Urinary bladder (tissue), 4 donors: Measurements from ENCODE around the gene SSH2. TPM values are rescaled to one million over a fixed set of nuclear protein-coding genes. Genes with fewer than 3 reads are reported as not detected.

Source experiments
- DNase-seq: peaks from one replicate; pipeline ENCODE4 v3.0.0-alpha.2; 2015; ENCODE audit errors: extremely low spot score
- H3K27ac ChIP-seq: one replicate; pipeline ENCODE4 v1.5.1; 2013; ENCODE audit warnings: low read depth, mild to moderate bottlenecking, moderate library complexity
- H3K36me3 ChIP-seq: one replicate; pipeline ENCODE4 v1.6.1; 2013; ENCODE audit warnings: mild to moderate bottlenecking, moderate library complexity; ENCODE audit not compliant: insufficient read depth
- H3K4me1 ChIP-seq: one replicate; pipeline ENCODE4 v1.6.1; 2013; ENCODE audit warnings: mild to moderate bottlenecking, moderate library complexity; ENCODE audit not compliant: insufficient read depth
- H3K4me3 ChIP-seq: one replicate; pipeline ENCODE4 v1.5.1; 2013; ENCODE audit warnings: low read depth, low read length
- WGBS: extraction: QIAGEN DNeasy Blood & Tissue Kit; methylation state at CpG from one replicate; pipeline ENCODE4 v1.1.7; 2013; 5-methylcytosine and 5-hydroxymethylcytosine counted together
- polyA plus RNA-seq: library from polyadenylated mRNA; stranded (reverse); fragments of 200-250 nt; gene quantifications from one replicate; pipeline ENCODE4 v1.2.3, GENCODE V29; 2013
- total RNA-seq: library from RNA; depleted of rRNA; stranded (reverse); fragments of >200 nt; gene quantifications from one replicate; pipeline ENCODE4 v1.2.3, GENCODE V29; 2014
- donor health status: healthy with polysubstance abuse.
- donor health status: healthy.

The SSH2 gene
- total and polyA plus RNA-seq, 2 donors, result 11.9 to 18.0 TPM

GRCh38 chr17:29612094-29612403 is 318.0 kb downstream of the SSH2 start:
- WGBS, result 93% methylated on average over 12 of the region's 12 CpGs
- H3K36me3 ChIP-seq, result no peaks in the 10 kb centered on the region
- no peak overlapping the region for H3K4me3 ChIP-seq
- no peak for DNase-seq
- peaks cover 1% of the 10 kb centered on the region for H3K4me1 ChIP-seq
- H3K27ac ChIP-seq, result no peak overlapping the region

- Histone ChIP-seq H3K36me3 (no peaks in the 10 kb centered on the region), H3K27ac (no peak overlapping the region), H3K4me1 (peaks cover 1% of the 10 kb centered on the region), H3K4me3 (no peak overlapping the region)
- 97% methylated on average over 11 of the region's 11 CpGs for WGBS
- DNase-seq, result no peak
Observed at GRCh38 chr17:29611351-29612093, 318.5 kb downstream of the SSH2 start.

- Histone ChIP-seq H3K27ac (no peak overlapping the region), H3K36me3 (no peaks in the 10 kb centered on the region), H3K4me3 (no peak overlapping the region), H3K4me1 (peaks cover 1% of the 10 kb centered on the region)
- WGBS, result 83% methylated on average over 3 of the region's 3 CpGs
- DNase-seq, result no peak
Observed at GRCh38 chr17:29610395-29610794, 319.6 kb downstream of the SSH2 start.

- 91% methylated on average over 15 of the region's 15 CpGs for WGBS
- Histone ChIP-seq H3K36me3 (no peaks in the 10 kb centered on the region), H3K4me3 (no peak overlapping the region), H3K27ac (no peak overlapping the region), H3K4me1 (no peaks in the 10 kb centered on the region)
- no peak for DNase-seq
Observed at GRCh38 chr17:29608986-29609385, 321.0 kb downstream of the SSH2 start.

- WGBS, result 91% methylated on average over 29 of the region's 29 CpGs
- Histone ChIP-seq H3K36me3 (no peaks in the 10 kb centered on the region), H3K4me1 (no peaks in the 10 kb centered on the region), H3K4me3 (no peak overlapping the region), H3K27ac (no peak overlapping the region)
- no peak for DNase-seq
Observed at GRCh38 chr17:29607557-29608195, 322.4 kb downstream of the SSH2 start.

GRCh38 chr17:29603109-29603674 is 326.8 kb downstream of the SSH2 start:
- DNase-seq, result no peak

GRCh38 chr17:29597361-29598172 is 332.5 kb downstream of the SSH2 start:
- Histone ChIP-seq H3K4me1 (no peaks in the 10 kb centered on the region), H3K4me3 (no peak overlapping the region), H3K36me3 (no peaks in the 10 kb centered on the region), H3K27ac (no peak overlapping the region)
- WGBS, result 50% methylated on average over 13 of the region's 13 CpGs
- DNase-seq, result no peak

More at GRCh38 chr17:29603109-29603674, 326.8 kb downstream of the SSH2 start:
- 87% methylated on average over 6 of the region's 6 CpGs for WGBS
- Histone ChIP-seq H3K27ac (no peak overlapping the region), H3K36me3 (no peaks in the 10 kb centered on the region), H3K4me1 (no peaks in the 10 kb centered on the region), H3K4me3 (no peak overlapping the region)

GRCh38 chr17:29596811-29597210 is 333.2 kb downstream of the SSH2 start:
- WGBS, result 68% methylated on average over 9 of the region's 9 CpGs
- Histone ChIP-seq H3K36me3 (no peaks in the 10 kb centered on the region), H3K4me1 (no peaks in the 10 kb centered on the region), H3K4me3 (no peak overlapping the region), H3K27ac (no peak overlapping the region)
- DNase-seq, result no peak

GRCh38 chr17:29595943-29596774 is 333.9 kb downstream of the SSH2 start:
- DNase-seq, result no peak
- H3K27ac ChIP-seq, result no peak overlapping the region
- H3K4me1 ChIP-seq, result no peaks in the 10 kb centered on the region
- no peak overlapping the region for H3K4me3 ChIP-seq
- 85% methylated on average over 12 of the region's 12 CpGs for WGBS
- no peaks in the 10 kb centered on the region for H3K36me3 ChIP-seq

- no peak for DNase-seq
- H3K36me3 ChIP-seq, result no peaks in the 10 kb centered on the region
- H3K4me1 ChIP-seq, result no peaks in the 10 kb centered on the region
- H3K27ac ChIP-seq, result no peak overlapping the region
- WGBS, result 77% methylated on average over 7 of the region's 7 CpGs
- no peak overlapping the region for H3K4me3 ChIP-seq
Observed at GRCh38 chr17:29595107-29595942, 334.7 kb downstream of the SSH2 start.

- no peak overlapping the region for H3K27ac ChIP-seq
- H3K4me1 ChIP-seq, result no peaks in the 10 kb centered on the region
- 93% methylated on average over 11 of the region's 11 CpGs for WGBS
- no peak overlapping the region for H3K4me3 ChIP-seq
- no peaks in the 10 kb centered on the region for H3K36me3 ChIP-seq
- no peak for DNase-seq
Observed at GRCh38 chr17:29594519-29595090, 335.4 kb downstream of the SSH2 start.
